Activated naive CD8-positive, alpha-beta T cell treated with anti-CD3 and anti-CD28 coated beads, Interleukin-2, amount 50 U/mL, for 24 hours (primary cell): ENCODE data around the gene BAAT.
"Not testable (repeated sequence)": the region's sequence is repeated elsewhere in the genome, so short reads cannot be mapped to it uniquely, and the experiment has no call there.

Experiments
- ATAC-seq: fragments of 150-1000 bp; cut with Tn5 transposase; one replicate; pipeline ENCODE4 v1.10.0; 2021
- DNase-seq: peaks from one replicate; pipeline ENCODE4 v3.0.0; 2021
- H3K27ac Mint-ChIP-seq: one replicate; pipeline ENCODE4 v1.8.0; 2021; ENCODE audit warnings: mild to moderate bottlenecking, mixed read lengths
- H3K27me3 Mint-ChIP-seq: one replicate; pipeline ENCODE4 v1.8.0; 2021; ENCODE audit warnings: mixed read lengths
- H3K36me3 Mint-ChIP-seq: one replicate; pipeline ENCODE4 v1.8.0; 2021; ENCODE audit warnings: low read depth, mixed read lengths
- H3K4me1 Mint-ChIP-seq: one replicate; pipeline ENCODE4 v1.8.0; 2021; ENCODE audit warnings: mixed read lengths
- H3K4me3 Mint-ChIP-seq: one replicate; pipeline ENCODE4 v1.8.0; 2021; ENCODE audit warnings: mild to moderate bottlenecking, moderate library complexity, mixed read lengths
- H3K9me3 Mint-ChIP-seq: one replicate; pipeline ENCODE4 v1.8.0; 2021; ENCODE audit warnings: mixed read lengths

BAAT gene

DNA sequence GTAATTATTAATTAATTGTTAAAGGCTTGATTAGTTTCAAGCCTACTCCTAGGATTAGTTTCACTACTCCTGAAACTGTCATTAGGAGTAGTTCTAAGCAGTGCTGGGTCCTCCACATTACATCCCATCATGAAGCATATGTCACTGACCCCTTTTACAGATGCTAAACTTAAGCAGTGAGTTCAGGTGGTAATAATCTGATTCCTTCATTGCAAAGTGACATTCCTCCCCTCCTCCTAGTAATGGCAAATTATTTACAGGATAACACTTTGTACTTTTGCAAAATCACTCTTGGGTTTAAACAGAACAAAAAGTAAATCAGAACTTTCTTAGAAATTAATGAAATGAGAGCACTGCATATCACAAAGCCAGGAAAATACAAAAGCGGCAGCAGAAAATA lies 52.4 kb downstream of the BAAT start:
- Mint-ChIP-seq H3K36me3 (no peaks in the 10 kb centered on the region), H3K4me1 (no peaks in the 10 kb centered on the region), H3K27ac (no peak overlapping the region), H3K9me3 (peaks cover 3% of the 10 kb centered on the region), H3K4me3 (no peak overlapping the region), H3K27me3 (peaks cover 2% of the 10 kb centered on the region)
- DNase-seq (no peak), ATAC-seq (no peak)

- H3K27me3 Mint-ChIP-seq, H3K36me3 Mint-ChIP-seq, H3K9me3 Mint-ChIP-seq, DNase-seq, H3K27ac Mint-ChIP-seq, ATAC-seq, H3K4me3 Mint-ChIP-seq, H3K4me1 Mint-ChIP-seq: not testable (repeated sequence)
Measured at GRCh38 chr9:101327422-101327909, 57.3 kb downstream of the BAAT start.

GRCh38 chr9:101326501-101326900 lies 58.3 kb downstream of the BAAT start:
- H3K4me3 Mint-ChIP-seq, result no peak overlapping the region
- H3K27ac Mint-ChIP-seq, result no peak overlapping the region
- no peak for DNase-seq
- no peaks in the 10 kb centered on the region for H3K36me3 Mint-ChIP-seq
- no peak for ATAC-seq
- H3K27me3 Mint-ChIP-seq, result peaks cover 5% of the 10 kb centered on the region
- no peaks in the 10 kb centered on the region for H3K4me1 Mint-ChIP-seq
- peaks cover 3% of the 10 kb centered on the region for H3K9me3 Mint-ChIP-seq

- ATAC-seq, result no peak
- Mint-ChIP-seq H3K9me3 (peaks cover 3% of the 10 kb centered on the region), H3K27me3 (peaks cover 8% of the 10 kb centered on the region), H3K4me1 (no peaks in the 10 kb centered on the region), H3K4me3 (no peak overlapping the region), H3K36me3 (no peaks in the 10 kb centered on the region), H3K27ac (no peak overlapping the region)
- no peak for DNase-seq
Measured at GRCh38 chr9:101326035-101326434, 58.8 kb downstream of the BAAT start.

DNA sequence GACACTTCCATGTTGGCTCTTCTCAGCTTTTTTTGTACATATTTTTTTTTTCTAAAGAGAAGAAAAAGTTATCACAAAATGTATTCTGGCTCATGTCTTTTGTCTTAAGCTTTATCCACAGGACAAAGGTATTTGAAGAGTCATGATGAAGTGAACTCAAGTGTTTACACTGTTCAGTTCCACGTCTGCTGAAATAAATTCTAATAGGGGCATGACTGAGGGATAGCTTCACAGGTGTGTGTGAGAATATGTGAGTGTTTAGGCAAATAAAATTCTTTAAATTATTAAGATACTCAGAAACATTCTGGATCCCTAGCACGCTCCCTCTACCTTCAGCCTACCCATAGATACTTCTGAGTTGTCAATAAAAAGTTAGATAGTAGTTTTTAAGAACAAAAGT lies 59.8 kb downstream of the BAAT start:
- ATAC-seq, result no peak
- Mint-ChIP-seq H3K36me3 (no peaks in the 10 kb centered on the region), H3K27me3 (peaks cover 12% of the 10 kb centered on the region), H3K9me3 (peaks cover 3% of the 10 kb centered on the region), H3K27ac (no peak overlapping the region), H3K4me1 (no peaks in the 10 kb centered on the region), H3K4me3 (no peak overlapping the region)
- DNase-seq, result no peak

- Mint-ChIP-seq H3K4me1 (no peaks in the 10 kb centered on the region), H3K9me3 (peaks cover 3% of the 10 kb centered on the region), H3K27ac (no peak overlapping the region), H3K27me3 (peaks cover 14% of the 10 kb centered on the region), H3K4me3 (no peak overlapping the region), H3K36me3 (no peaks in the 10 kb centered on the region)
- no peak for DNase-seq
- no peak for ATAC-seq
Measured at GRCh38 chr9:101324245-101324804, 60.5 kb downstream of the BAAT start.

- peaks cover 3% of the 10 kb centered on the region for H3K9me3 Mint-ChIP-seq
- H3K27me3 Mint-ChIP-seq, result peaks cover 17% of the 10 kb centered on the region
- no peak overlapping the region for H3K4me3 Mint-ChIP-seq
- H3K36me3 Mint-ChIP-seq, result no peaks in the 10 kb centered on the region
- no peaks in the 10 kb centered on the region for H3K4me1 Mint-ChIP-seq
- DNase-seq (no peak), ATAC-seq (no peak)
- no peak overlapping the region for H3K27ac Mint-ChIP-seq
Measured at GRCh38 chr9:101323129-101323528, 61.7 kb downstream of the BAAT start.

- Mint-ChIP-seq H3K36me3 (no peaks in the 10 kb centered on the region), H3K9me3 (no peaks in the 10 kb centered on the region), H3K27ac (no peak overlapping the region), H3K4me3 (no peak overlapping the region), H3K27me3 (peaks cover 11% of the 10 kb centered on the region), H3K4me1 (no peaks in the 10 kb centered on the region)
- ATAC-seq (no peak), DNase-seq (no peak)
Measured at GRCh38 chr9:101317735-101318134, 67.1 kb downstream of the BAAT start.

DNA sequence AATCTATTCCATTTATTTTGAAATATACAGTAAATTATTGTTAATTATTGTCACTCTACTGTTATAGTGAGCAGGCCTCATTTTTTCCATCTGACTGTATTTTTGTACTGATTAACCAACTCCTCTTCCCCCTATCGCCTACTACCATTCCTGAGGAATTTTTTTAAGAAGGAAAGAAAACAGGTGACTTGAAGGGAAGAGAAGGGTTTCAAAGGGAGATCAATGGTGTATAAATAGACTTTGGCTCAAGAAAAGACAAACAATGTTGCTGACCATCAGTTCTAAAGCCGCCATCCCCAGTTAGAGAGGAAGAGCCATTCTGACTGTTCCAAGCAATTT lies 69.7 kb downstream of the BAAT start:
- no peak for ATAC-seq
- H3K36me3 Mint-ChIP-seq, result no peaks in the 10 kb centered on the region

DNA sequence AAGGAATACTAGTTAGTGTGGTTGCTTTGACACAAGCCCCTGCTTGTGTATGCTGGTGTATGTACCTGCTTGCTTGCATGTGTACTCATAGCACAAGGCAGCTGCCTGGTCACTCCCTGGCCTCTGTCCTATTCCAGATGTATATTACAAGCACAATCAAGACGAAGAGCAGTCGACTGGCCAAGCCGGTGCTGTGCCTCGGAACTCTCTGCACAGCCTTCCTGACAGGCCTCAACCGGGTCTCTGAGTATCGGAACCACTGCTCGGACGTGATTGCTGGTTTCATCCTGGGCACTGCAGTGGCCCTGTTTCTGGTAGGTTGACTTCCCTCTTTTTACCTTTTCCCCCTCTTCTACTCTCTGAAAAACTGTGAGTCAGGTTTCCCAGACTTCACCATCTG lies 72.1 kb downstream of the BAAT start:
- H3K4me3 Mint-ChIP-seq, result no peak overlapping the region
- no peaks in the 10 kb centered on the region for H3K36me3 Mint-ChIP-seq
- H3K27ac Mint-ChIP-seq, result no peak overlapping the region
- ATAC-seq (no peak), DNase-seq (no peak)
- no peaks in the 10 kb centered on the region for H3K4me1 Mint-ChIP-seq
- H3K27me3 Mint-ChIP-seq, result no peaks in the 10 kb centered on the region
- H3K9me3 Mint-ChIP-seq, result no peaks in the 10 kb centered on the region

More for the DNA sequence above, 69.7 kb downstream of the BAAT start:
- no peak for DNase-seq
- Mint-ChIP-seq H3K4me3 (no peak overlapping the region), H3K27me3 (peaks cover 5% of the 10 kb centered on the region), H3K27ac (no peak overlapping the region), H3K4me1 (no peaks in the 10 kb centered on the region), H3K9me3 (no peaks in the 10 kb centered on the region)

DNA sequence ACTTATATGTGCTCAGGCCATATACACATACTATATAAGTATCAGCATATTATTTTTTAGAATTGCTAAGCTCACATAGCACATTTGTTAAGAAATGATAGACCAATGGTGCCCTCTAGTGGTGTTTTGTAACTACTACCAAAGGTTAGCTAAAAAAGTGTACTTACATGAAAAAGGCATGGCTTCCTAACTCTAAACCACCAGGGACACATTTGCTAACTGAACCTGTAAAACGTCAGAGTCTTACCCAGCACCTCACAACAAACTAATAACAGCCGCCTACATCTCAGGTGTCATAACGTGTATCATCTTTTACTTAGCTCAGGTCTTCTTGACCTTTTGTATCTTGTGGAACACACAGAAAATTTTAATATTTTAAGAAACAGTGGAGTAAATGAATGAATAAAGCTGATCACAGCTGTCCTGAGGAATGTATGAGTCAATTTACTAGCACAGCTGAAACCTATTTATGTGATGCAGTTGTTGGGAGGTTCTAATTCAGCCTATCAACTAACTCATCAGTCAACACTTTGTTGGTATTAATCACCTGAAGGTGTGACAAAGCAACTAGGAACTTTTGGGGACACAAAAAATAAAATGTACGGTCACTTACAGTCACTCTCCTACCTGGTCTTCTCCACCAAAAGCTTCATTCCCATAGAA lies 72.9 kb downstream of the BAAT start:
- H3K36me3 Mint-ChIP-seq, result no peaks in the 10 kb centered on the region
- no peaks in the 10 kb centered on the region for H3K9me3 Mint-ChIP-seq
- no peak overlapping the region for H3K27ac Mint-ChIP-seq
- no peak overlapping the region for H3K4me3 Mint-ChIP-seq
- no peaks in the 10 kb centered on the region for H3K4me1 Mint-ChIP-seq
- DNase-seq (no peak), ATAC-seq (no peak)
- no peaks in the 10 kb centered on the region for H3K27me3 Mint-ChIP-seq

DNA sequence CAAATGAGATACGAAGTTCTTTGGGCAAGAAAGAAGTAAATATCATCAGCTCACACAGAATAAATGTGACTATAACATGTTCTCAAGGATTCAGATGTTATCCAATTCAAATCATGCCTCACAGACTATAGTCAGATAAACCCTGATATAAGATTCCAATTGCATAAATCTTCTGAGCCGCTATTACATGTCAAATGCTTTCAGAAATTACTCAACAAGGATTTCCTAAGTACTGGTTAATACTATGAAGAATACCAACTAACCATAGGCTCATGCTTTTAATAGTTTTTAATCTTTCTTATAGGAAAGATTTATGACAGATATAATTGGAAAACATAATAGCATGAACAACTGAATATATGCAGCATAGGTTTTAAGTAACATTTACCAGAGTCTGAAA lies 73.6 kb downstream of the BAAT start:
- Mint-ChIP-seq H3K4me3 (no peak overlapping the region), H3K9me3 (no peaks in the 10 kb centered on the region), H3K27me3 (no peaks in the 10 kb centered on the region), H3K4me1 (no peaks in the 10 kb centered on the region), H3K36me3 (no peaks in the 10 kb centered on the region), H3K27ac (no peak overlapping the region)
- DNase-seq, result no peak
- ATAC-seq, result no peak
